Brain microvascular endothelial cell (primary cell): ENCODE results near the gene SUGP2.
A peak's percentile ranks its signal among the peaks of the same experiment; 100 is the strongest.

Experiments
- DNase-seq: peaks from one replicate; pipeline ENCODE4 v3.0.0-alpha.2; 2020
- H3K27ac ChIP-seq: fragments of 250-450 bp; sonication (Bioruptor Pico); 2 replicates; pipeline ENCODE4 v1.5.1; 2020; ENCODE audit warnings: mild to moderate bottlenecking, moderate library complexity
- H3K27me3 ChIP-seq: fragments of 250-450 bp; sonication (Bioruptor Pico); replicated peaks from 2 replicates; pipeline ENCODE4 v1.5.1; 2020; ENCODE audit warnings: mild to moderate bottlenecking
- H3K36me3 ChIP-seq: fragments of 250-450 bp; sonication (Bioruptor Pico); replicated peaks from 2 replicates; pipeline ENCODE4 v1.5.1; 2020; ENCODE audit warnings: mild to moderate bottlenecking
- H3K4me3 ChIP-seq: 2 replicates; pipeline ENCODE4 v1.5.1; 2011; ENCODE audit warnings: low read depth, mild to moderate bottlenecking, control low read depth, low read length, moderate library complexity
- CTCF ChIP-seq: IDR thresholded peaks from 2 replicates; pipeline ENCODE4 v1.5.1; 2011; ENCODE audit warnings: low read depth, mild to moderate bottlenecking, moderate library complexity, low read length, control low read depth, inconsistent platforms; ENCODE audit errors: missing control alignments
- in situ Hi-C: cut with HindIII; loops from 2 replicates; pipeline ENCODE4 v1.10.0; 2017; ENCODE audit warnings: low sequenced_read_pairs, low pct_ligation_motif_present

Gene SUGP2

DNA sequence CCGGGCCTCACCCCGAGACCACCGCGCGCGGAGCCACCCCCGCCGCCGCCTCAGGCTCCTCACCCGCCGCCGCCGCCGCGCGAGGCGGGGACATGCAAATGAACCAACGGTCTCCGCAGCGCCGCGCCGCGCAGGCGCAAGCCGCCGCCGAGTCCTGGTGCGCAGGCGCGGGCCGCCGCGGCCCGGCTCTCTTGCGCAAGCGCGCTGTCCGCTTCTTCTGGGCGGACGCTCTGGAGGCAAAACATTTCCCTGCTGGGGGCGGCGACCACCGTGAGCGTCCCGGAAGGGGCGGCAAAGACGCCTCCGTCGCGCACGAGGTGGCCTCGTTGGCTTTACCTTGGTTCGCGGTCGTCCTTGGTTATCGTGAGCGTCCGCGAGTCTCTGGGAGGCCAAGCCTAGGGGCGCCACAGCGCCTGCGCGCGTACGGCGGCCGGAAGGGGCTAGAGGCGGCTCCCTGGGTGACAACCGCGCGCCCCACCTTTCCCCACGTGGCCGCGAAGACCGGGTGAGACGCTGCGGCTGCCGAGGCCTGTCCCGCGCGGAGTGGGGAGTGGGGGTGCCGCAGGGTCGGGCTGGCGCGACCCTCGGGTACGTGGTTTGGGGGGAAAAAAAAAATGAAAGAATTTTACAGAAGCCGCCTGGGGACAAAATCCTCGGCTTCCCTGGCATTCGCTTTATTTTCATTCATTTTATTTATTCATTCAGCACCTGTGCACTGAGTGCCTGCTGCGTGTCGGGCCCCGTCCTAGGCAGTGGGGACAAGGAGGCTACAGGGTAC lies at the start of gene SUGP2, which contains the start of gene ARMC6:
SUGP2 (minus strand) TSS at position 92 of the 778 bp plus-strand sequence. CDS start 2,446 bp downstream, outside the sequence.
ARMC6 (plus strand) TSS at position 178 of the 778 bp plus-strand sequence. CDS start 607 bp downstream, outside the sequence.
- in situ Hi-C loops: no loop called here
- Histone ChIP-seq H3K27me3 (no peaks in the 10 kb centered on the region), H3K36me3 (peaks cover 9% of the 10 kb centered on the region), H3K27ac (peak within 1 kb of the TSS; percentile 91), H3K4me3 (peak within 1 kb of the TSS; percentile 91)
- DNase-seq: peak; percentile 74
- peak; percentile 3 for TF ChIP-seq CTCF

DNA sequence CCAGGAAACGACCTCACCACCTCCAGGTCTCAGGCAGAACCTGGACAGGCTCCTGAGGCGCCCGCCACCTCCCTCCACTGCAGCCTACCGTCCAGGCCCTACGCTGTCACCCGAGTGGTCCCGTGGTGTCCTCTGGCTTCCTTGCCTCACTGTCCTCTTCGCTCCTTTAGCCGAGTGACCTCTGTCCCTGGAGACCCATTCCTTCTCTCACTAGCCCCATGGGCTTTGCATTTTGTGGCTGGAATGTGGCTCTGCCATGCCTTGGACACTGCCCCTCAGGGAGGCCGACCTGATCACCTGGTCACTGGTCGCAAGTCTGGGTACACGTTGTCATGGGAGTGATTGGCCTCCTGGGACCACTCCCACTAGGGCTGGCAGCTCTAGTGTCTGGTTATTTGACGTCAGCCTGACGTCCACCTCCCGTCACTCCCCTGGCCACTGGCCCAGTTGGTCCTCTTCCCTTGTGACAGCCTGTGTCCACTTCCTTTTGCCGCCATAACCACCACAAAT lies 48.4 kb upstream of the SUGP2 start:
- in situ Hi-C loops: no loop called here
- H3K36me3 ChIP-seq: no peaks in the 10 kb centered on the region
- H3K27me3 ChIP-seq: no peaks in the 10 kb centered on the region
- H3K4me3 ChIP-seq: no peak overlapping the region
- DNase-seq: peak; percentile 12
- H3K27ac ChIP-seq: no peak overlapping the region
- TF ChIP-seq CTCF: no peak

DNA sequence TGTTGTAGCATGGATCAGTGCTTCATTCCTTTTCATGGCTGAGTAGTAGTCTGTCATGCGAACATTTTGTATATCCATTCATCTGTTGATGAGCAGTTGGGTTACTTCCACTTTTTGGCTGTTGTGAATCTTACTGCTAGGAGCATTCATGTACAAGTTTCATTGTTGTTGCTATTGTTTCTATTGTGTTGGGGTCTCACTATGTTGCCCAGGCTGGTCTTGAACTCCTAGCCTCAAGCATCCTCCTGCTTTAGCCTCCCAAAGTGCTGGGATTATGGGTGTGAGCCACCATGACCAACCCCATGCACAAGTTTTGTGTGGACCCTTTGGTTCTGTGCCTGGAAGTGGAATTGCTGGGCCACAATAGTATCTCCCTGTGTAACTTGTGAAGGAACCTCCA lies 46.3 kb upstream of the SUGP2 start:
- Histone ChIP-seq H3K36me3 (no peaks in the 10 kb centered on the region), H3K27ac (no peak overlapping the region), H3K4me3 (no peak overlapping the region), H3K27me3 (no peaks in the 10 kb centered on the region)
- DNase-seq: no peak
- in situ Hi-C loops: no loop called here
- TF ChIP-seq CTCF: no peak

- TF ChIP-seq CTCF: no peak
- no peak overlapping the region for H3K4me3 ChIP-seq
- in situ Hi-C loops: no loop called here
- H3K27ac ChIP-seq: no peak overlapping the region
- DNase-seq: no peak
- H3K27me3 ChIP-seq: no peaks in the 10 kb centered on the region
- no peaks in the 10 kb centered on the region for H3K36me3 ChIP-seq
These were observed 45.5 kb upstream of the SUGP2 start for GRCh38 chr19:19078801-19079200.

DNA sequence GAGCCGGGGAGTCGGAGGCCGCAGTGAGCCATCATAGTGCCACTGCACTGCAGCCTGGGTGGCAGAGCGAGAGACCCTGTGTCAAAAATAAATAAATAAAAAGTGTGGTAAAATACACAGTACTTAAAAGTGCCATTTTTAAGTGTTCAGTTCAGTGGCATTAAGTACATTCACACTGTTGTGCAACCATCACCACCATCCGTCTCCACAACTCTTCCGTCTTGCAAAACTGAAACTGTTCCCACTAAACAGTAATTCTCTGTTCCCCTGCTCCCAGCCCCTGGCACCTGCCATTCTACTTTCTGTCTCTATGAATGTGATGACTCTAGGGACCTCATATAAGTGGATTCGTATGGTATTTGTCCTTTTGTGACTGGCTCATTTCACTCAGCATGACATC lies 43.8 kb upstream of the SUGP2 start:
- Histone ChIP-seq H3K27me3 (no peaks in the 10 kb centered on the region), H3K36me3 (no peaks in the 10 kb centered on the region), H3K4me3 (no peak overlapping the region), H3K27ac (no peak overlapping the region)
- TF ChIP-seq CTCF: no peak
- in situ Hi-C loops: no loop called here
- no peak for DNase-seq
